Activated naive CD4-positive, alpha-beta T cell treated with anti-CD3 and anti-CD28 coated beads for 36 hours (primary cell): ENCODE results near the gene ISLR. TPM values are rescaled to one million over a fixed set of nuclear protein-coding genes. Genes with fewer than 3 reads are reported as not detected.
A peak's percentile ranks its signal among the peaks of the same experiment; 100 is the strongest.

Experiments
- CTCF ChIA-PET: fragments of 350-600 bp; sonication (Branson Sonifier 250); formaldehyde crosslinking; loops from one replicate; lab custom pipeline; 2021; ENCODE audit warnings: antibody characterized with exemption; lab: Charles Lee
- DNase-seq: peaks from one replicate; pipeline ENCODE4 v3.0.0-alpha.2; 2020
- H3K27ac Mint-ChIP-seq: one replicate; pipeline ENCODE4 v1.8.0; 2021; ENCODE audit warnings: mild to moderate bottlenecking, mixed read lengths
- H3K27me3 Mint-ChIP-seq: one replicate; pipeline ENCODE4 v1.8.0; 2021; ENCODE audit warnings: low read depth, mixed read lengths
- H3K36me3 Mint-ChIP-seq: one replicate; pipeline ENCODE4 v1.8.0; 2021; ENCODE audit warnings: low read depth, mixed read lengths
- H3K4me1 Mint-ChIP-seq: one replicate; pipeline ENCODE4 v1.8.0; 2021; ENCODE audit warnings: low read depth, mixed read lengths
- H3K4me3 Mint-ChIP-seq: one replicate; pipeline ENCODE4 v1.8.0; 2021; ENCODE audit warnings: mild to moderate bottlenecking, moderate library complexity, mixed read lengths
- H3K9me3 Mint-ChIP-seq: one replicate; pipeline ENCODE4 v1.8.0; 2021; ENCODE audit warnings: mixed read lengths
- intact Hi-C: fragments of 100-400 bp; cut with micrococcal nuclease; formaldehyde crosslinking; loops from one replicate; pipeline ENCODE4 v1.15.1; 2023
- total RNA-seq, 2 experiments: library from RNA; stranded (reverse); gene quantifications; one replicate each; pipeline ENCODE4 v1.2.3, GENCODE V29; 2021

ISLR gene
- total RNA-seq, 2 experiments from 2014 or later: not detected

- H3K4me1 Mint-ChIP-seq: no peaks in the 10 kb centered on the region
- no peaks in the 10 kb centered on the region for H3K9me3 Mint-ChIP-seq
- DNase-seq: no peak
- H3K27me3 Mint-ChIP-seq: peaks cover 3% of the 10 kb centered on the region
- CTCF ChIA-PET: no interaction called here
- no peak overlapping the region for H3K4me3 Mint-ChIP-seq
- intact Hi-C loops: no loop called here
- H3K36me3 Mint-ChIP-seq: no peaks in the 10 kb centered on the region
- no peak overlapping the region for H3K27ac Mint-ChIP-seq
Measured at GRCh38 chr15:74193905-74194304, 20.4 kb downstream of the ISLR start.

GRCh38 chr15:74194572-74195559, 21.4 kb downstream of the ISLR start:
- CTCF ChIA-PET: no interaction called here
- Mint-ChIP-seq H3K36me3 (no peaks in the 10 kb centered on the region), H3K4me1 (no peaks in the 10 kb centered on the region), H3K27me3 (peaks cover 3% of the 10 kb centered on the region), H3K27ac (no peak overlapping the region), H3K9me3 (no peaks in the 10 kb centered on the region), H3K4me3 (no peak overlapping the region)
- intact Hi-C loops: no loop called here
- DNase-seq: no peak

- H3K27me3 Mint-ChIP-seq: peaks cover 3% of the 10 kb centered on the region
- H3K27ac Mint-ChIP-seq: no peak overlapping the region
- no peaks in the 10 kb centered on the region for H3K36me3 Mint-ChIP-seq
- intact Hi-C loops: no loop called here
- H3K4me3 Mint-ChIP-seq: no peak overlapping the region
- DNase-seq: no peak
- CTCF ChIA-PET: no interaction called here
- no peaks in the 10 kb centered on the region for H3K4me1 Mint-ChIP-seq
- no peaks in the 10 kb centered on the region for H3K9me3 Mint-ChIP-seq
Measured at GRCh38 chr15:74196175-74196574, 22.7 kb downstream of the ISLR start.

- no peaks in the 10 kb centered on the region for H3K36me3 Mint-ChIP-seq
- H3K4me3 Mint-ChIP-seq: no peak overlapping the region
- H3K4me1 Mint-ChIP-seq: no peaks in the 10 kb centered on the region
- intact Hi-C loops: no loop called here
- CTCF ChIA-PET: interaction anchor here (0.7 kb wide), 1 partner anchor 27 kb away, joined by 3 read pairs; no protein-coding TSS in a partner anchor
- H3K27ac Mint-ChIP-seq: no peak overlapping the region
- peaks cover 6% of the 10 kb centered on the region for H3K27me3 Mint-ChIP-seq
- no peak for DNase-seq
- H3K9me3 Mint-ChIP-seq: no peaks in the 10 kb centered on the region
Measured at GRCh38 chr15:74197176-74197965, 23.9 kb downstream of the ISLR start.

- Mint-ChIP-seq H3K4me1 (no peaks in the 10 kb centered on the region), H3K27me3 (peaks cover 6% of the 10 kb centered on the region), H3K27ac (no peak overlapping the region), H3K9me3 (no peaks in the 10 kb centered on the region), H3K4me3 (no peak overlapping the region), H3K36me3 (no peaks in the 10 kb centered on the region)
- no peak for DNase-seq
- intact Hi-C loops: no loop called here
- CTCF ChIA-PET: interaction anchor here (0.6 kb wide), 2 partner anchors 40 to 144 kb away, joined by 3 to 4 read pairs; no protein-coding TSS in a partner anchor
Measured at GRCh38 chr15:74199297-74199652, 25.8 kb downstream of the ISLR start.

GRCh38 chr15:74200412-74200815, 26.9 kb downstream of the ISLR start:
- no peak overlapping the region for H3K4me3 Mint-ChIP-seq
- H3K27me3 Mint-ChIP-seq: peaks cover 6% of the 10 kb centered on the region
- no peaks in the 10 kb centered on the region for H3K36me3 Mint-ChIP-seq
- DNase-seq: peak; percentile 7
- intact Hi-C loops: no loop called here
- no peaks in the 10 kb centered on the region for H3K4me1 Mint-ChIP-seq
- H3K9me3 Mint-ChIP-seq: no peaks in the 10 kb centered on the region
- no peak overlapping the region for H3K27ac Mint-ChIP-seq
- CTCF ChIA-PET: no interaction called here

GRCh38 chr15:74200871-74201419, 27.4 kb downstream of the ISLR start:
- Mint-ChIP-seq H3K36me3 (no peaks in the 10 kb centered on the region), H3K9me3 (no peaks in the 10 kb centered on the region), H3K27me3 (peaks cover 6% of the 10 kb centered on the region), H3K4me3 (no peak overlapping the region), H3K27ac (no peak overlapping the region), H3K4me1 (no peaks in the 10 kb centered on the region)
- intact Hi-C loops: no loop called here
- CTCF ChIA-PET: no interaction called here
- DNase-seq: no peak

GRCh38 chr15:74201710-74202420, 28.4 kb downstream of the ISLR start:
- DNase-seq: no peak
- no peak overlapping the region for H3K27ac Mint-ChIP-seq
- CTCF ChIA-PET: no interaction called here
- H3K36me3 Mint-ChIP-seq: no peaks in the 10 kb centered on the region
- no peaks in the 10 kb centered on the region for H3K4me1 Mint-ChIP-seq
- H3K4me3 Mint-ChIP-seq: no peak overlapping the region
- intact Hi-C loops: no loop called here
- H3K27me3 Mint-ChIP-seq: peaks cover 6% of the 10 kb centered on the region
- H3K9me3 Mint-ChIP-seq: no peaks in the 10 kb centered on the region

- no peaks in the 10 kb centered on the region for H3K36me3 Mint-ChIP-seq
- no peak within 1 kb of the TSS for H3K4me3 Mint-ChIP-seq
- no peak for DNase-seq
- no peak within 1 kb of the TSS for H3K27ac Mint-ChIP-seq
- peaks cover 6% of the 10 kb centered on the region for H3K27me3 Mint-ChIP-seq
- no peaks in the 10 kb centered on the region for H3K4me1 Mint-ChIP-seq
- intact Hi-C loops: no loop called here
- H3K9me3 Mint-ChIP-seq: no peaks in the 10 kb centered on the region
- CTCF ChIA-PET: no interaction called here
Measured at GRCh38 chr15:74202452-74203401, 29.2 kb downstream of the ISLR start, which contains the start of gene STRA6. Gene STRA6, minus strand, starts transcription at chr15:74202787. Its CDS starts 520 bp downstream, at chr15:74202267.

GRCh38 chr15:74203914-74204431, 30.5 kb downstream of the ISLR start:
- DNase-seq: no peak
- no peaks in the 10 kb centered on the region for H3K9me3 Mint-ChIP-seq
- H3K27me3 Mint-ChIP-seq: peaks cover 6% of the 10 kb centered on the region
- no peak overlapping the region for H3K27ac Mint-ChIP-seq
- H3K36me3 Mint-ChIP-seq: no peaks in the 10 kb centered on the region
- CTCF ChIA-PET: interaction anchor here (0.7 kb wide), 1 partner anchor 117 kb away, joined by 4 read pairs; no protein-coding TSS in a partner anchor
- H3K4me1 Mint-ChIP-seq: no peaks in the 10 kb centered on the region
- H3K4me3 Mint-ChIP-seq: no peak overlapping the region
- intact Hi-C loops: no loop called here

- CTCF ChIA-PET: no interaction called here
- intact Hi-C loops: no loop called here
- H3K4me3 Mint-ChIP-seq: no peak overlapping the region
- H3K4me1 Mint-ChIP-seq: no peaks in the 10 kb centered on the region
- H3K27me3 Mint-ChIP-seq: peaks cover 6% of the 10 kb centered on the region
- no peak overlapping the region for H3K27ac Mint-ChIP-seq
- no peaks in the 10 kb centered on the region for H3K36me3 Mint-ChIP-seq
- H3K9me3 Mint-ChIP-seq: no peaks in the 10 kb centered on the region
- no peak for DNase-seq
Measured at GRCh38 chr15:74205582-74205947, 32.1 kb downstream of the ISLR start.
